Aorta (tissue), 5 donors: ENCODE results near the gene ZNF761. TPM values are rescaled to one million over a fixed set of nuclear protein-coding genes. Genes with fewer than 3 reads are reported as not detected.
"Not testable (repeated sequence)": the region's sequence is repeated elsewhere in the genome, so short reads cannot be mapped to it uniquely, and the experiment has no call there.

ENCODE experiments used
- ATAC-seq: fragments of 200-7000 bp; cut with Tn5 transposase; one replicate; pipeline ENCODE4 v1.9.1; 2022; ENCODE audit warnings: moderate library complexity; ENCODE audit not compliant: low FRiP score
- DNase-seq, 2 donors: peaks; one replicate each; pipeline ENCODE4 v3.0.0-alpha.2; 2020
- H3K27ac ChIP-seq, 2 donors: one replicate each; pipeline ENCODE4 v1.5.1; 2013; ENCODE audit warnings: low read length in 2 of 2, mild to moderate bottlenecking in 2 of 2, moderate library complexity in 2 of 2, control low read depth in 1 of 2, inconsistent platforms in 1 of 2, low read depth in 1 of 2
- H3K27me3 ChIP-seq, 2 donors: one replicate each; pipeline ENCODE4 v1.6.1; 2013; ENCODE audit warnings: control low read depth in 1 of 2, low read length in 1 of 2, mild to moderate bottlenecking in 1 of 2, moderate library complexity in 1 of 2; ENCODE audit not compliant: insufficient read depth in 2 of 2, control insufficient read depth in 1 of 2
- H3K36me3 ChIP-seq, 2 donors: one replicate each; pipeline ENCODE4 v1.6.1; 2013; ENCODE audit warnings: control low read depth in 1 of 2, low read length in 1 of 2, mild to moderate bottlenecking in 1 of 2; ENCODE audit not compliant: insufficient read depth in 2 of 2, control insufficient read depth in 1 of 2
- H3K4me1 ChIP-seq, 2 donors: one replicate each; pipeline ENCODE4 v1.6.1; 2013; ENCODE audit warnings: low read length in 2 of 2, control low read depth in 1 of 2, mild to moderate bottlenecking in 1 of 2, moderate library complexity in 1 of 2; ENCODE audit not compliant: insufficient read depth in 2 of 2, control insufficient read depth in 1 of 2
- H3K4me3 ChIP-seq, 2 donors: one replicate each; pipeline ENCODE4 v1.5.1; 2013; ENCODE audit warnings: low read length in 2 of 2, control low read depth in 1 of 2, mild to moderate bottlenecking in 1 of 2
- H3K9me3 ChIP-seq: one replicate; pipeline ENCODE4 v1.6.1; 2013; ENCODE audit warnings: mild to moderate bottlenecking, low read length; ENCODE audit not compliant: control insufficient read depth
- whole genome bisulfite sequencing, 2 donors: extraction: QIAGEN DNeasy Blood & Tissue Kit; methylation state at CpG; one replicate each; pipeline ENCODE4 v1.1.7; 2013; 5-methylcytosine and 5-hydroxymethylcytosine counted together
- intact Hi-C, 2 donors: fragments of 100-400 bp; cut with DNase I; formaldehyde crosslinking; loops; one replicate each; pipeline versions ENCODE4 v1.14.2 to v1.15.0; 2022
- polyA plus RNA-seq, 2 donors: library from polyadenylated mRNA; stranded (reverse); fragments of 200-250 nt; gene quantifications; one replicate each; pipeline ENCODE4 v1.2.3, GENCODE V29; 2013
- total RNA-seq, 2 donors: library from RNA; stranded (reverse); fragmentation: NEBNext Ultra II Directional; extraction: Animal tissue kit (Norgen Biotek cat#: 25700); gene quantifications; one replicate each; pipeline ENCODE4 v1.2.1, GENCODE V29; 2021
- donor health status: healthy with polysubstance abuse.
- donor health status: Bipolar disorder and iron deficiency.
- donor health status: DM: no; HTN: no; CAD: no.
- donor health status: DM: no; HTN: no; CAD: no.
- donor health status: DM: yes; HTN: yes; CAD: no.

ZNF761 gene
- total and polyA plus RNA-seq, 4 donors, result 4.5 to 10.2 (median 8.7) TPM

DNA sequence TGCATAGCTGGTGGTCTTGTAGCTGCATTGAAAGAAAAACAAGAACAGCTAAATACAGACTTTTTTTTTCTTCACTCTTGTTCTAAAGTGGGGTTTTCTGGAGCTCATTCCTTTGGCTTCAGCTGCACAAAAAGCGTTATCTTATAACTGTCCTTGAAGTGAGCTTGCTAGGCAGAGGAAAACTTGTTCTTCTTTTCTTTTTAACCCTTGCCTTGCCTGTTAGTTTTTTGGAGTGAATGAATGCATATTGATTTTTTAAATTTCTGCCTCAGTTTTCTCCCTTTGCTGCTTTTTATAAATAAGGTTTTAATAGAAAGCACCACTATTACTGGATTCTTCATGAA, 35.3 kb upstream of the ZNF761 start:
- H3K9me3 ChIP-seq, result no peaks in the 10 kb centered on the region
- ATAC-seq (no peak), DNase-seq (no peak)
- 6 to 8% methylated on average over 1 of the region's 1 CpG for WGBS, 2 donors
- no peaks in the 10 kb centered on the region for H3K4me1 ChIP-seq
- H3K36me3 ChIP-seq, result peaks cover 5 to 7% of the 10 kb centered on the region in 2 donors
- no peak overlapping the region for H3K4me3 ChIP-seq
- intact Hi-C loops, result no loop called here
- H3K27ac ChIP-seq, result no peak overlapping the region
- H3K27me3 ChIP-seq, result no peaks in the 10 kb centered on the region

DNA sequence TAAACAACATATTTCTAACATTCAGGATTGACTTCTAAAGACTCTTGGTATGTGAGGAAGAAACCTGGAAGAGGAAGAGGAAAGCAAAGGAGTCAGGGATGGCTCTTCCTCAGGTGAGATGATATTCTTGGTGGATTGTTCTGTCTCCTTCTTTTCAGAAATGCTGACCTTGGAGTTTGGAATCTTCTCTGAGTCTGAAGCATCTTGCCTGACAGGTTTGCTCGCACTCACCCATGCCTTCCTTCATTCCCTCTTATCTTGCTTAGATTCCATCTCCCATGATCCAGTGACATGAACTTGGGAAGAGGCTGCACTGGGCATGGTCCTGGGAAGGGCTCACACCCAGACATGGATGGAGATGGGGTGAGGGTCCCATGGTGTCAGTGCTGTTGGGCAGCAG, 33.9 kb upstream of the ZNF761 start:
- H3K27ac ChIP-seq, intact Hi-C loops, H3K27me3 ChIP-seq, H3K9me3 ChIP-seq, H3K4me1 ChIP-seq, H3K4me3 ChIP-seq, DNase-seq, ATAC-seq, H3K36me3 ChIP-seq: not testable (repeated sequence)
- WGBS, 2 donors, result 92 to 95% methylated on average over 1 of the region's 1 CpG

DNA sequence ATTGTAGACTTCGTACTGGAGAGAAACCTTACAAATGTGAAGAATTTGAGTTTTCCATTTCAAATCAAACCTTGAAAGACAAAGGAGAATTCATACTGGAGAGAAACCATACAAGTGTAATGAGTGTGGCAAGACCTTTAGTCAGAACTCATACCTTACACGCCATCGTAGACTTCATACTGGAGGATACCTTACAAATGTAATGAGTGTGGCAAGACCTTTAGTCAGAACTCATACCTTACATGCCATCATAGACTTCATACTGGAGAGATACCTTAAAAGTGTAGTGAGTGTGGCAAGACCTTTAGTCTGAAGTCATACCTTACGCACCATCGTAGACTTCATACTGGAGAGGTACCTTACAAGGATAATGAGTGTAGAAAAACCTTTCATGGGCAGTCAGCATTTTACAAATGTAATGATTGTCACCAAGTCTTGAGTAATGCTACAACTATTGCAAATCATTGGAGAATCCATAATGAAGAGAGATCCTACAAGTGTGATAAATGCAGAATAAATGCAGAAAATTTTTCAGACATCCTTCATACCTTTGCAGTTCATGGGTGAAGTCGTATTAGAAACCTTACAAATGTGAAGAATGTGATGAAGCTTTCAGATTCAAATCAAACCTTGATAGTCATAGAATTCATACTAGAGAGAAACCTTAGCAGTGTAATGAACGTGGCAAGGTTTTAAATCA, 22.1 kb upstream of the ZNF761 start:
- Histone ChIP-seq H3K27ac (no peak overlapping the region), H3K36me3 (peaks cover 10 to 14% of the 10 kb centered on the region in 2 donors), H3K27me3 (no peaks in the 10 kb centered on the region), H3K9me3 (peaks cover 20% of the 10 kb centered on the region), H3K4me3 (no peak overlapping the region), H3K4me1 (no peaks in the 10 kb centered on the region)
- ATAC-seq, result no peak
- intact Hi-C loops, result no loop called here
- DNase-seq, result no peak
- WGBS, 2 donors, result 89 to 91% methylated on average over 7 of the region's 7 CpGs

DNA sequence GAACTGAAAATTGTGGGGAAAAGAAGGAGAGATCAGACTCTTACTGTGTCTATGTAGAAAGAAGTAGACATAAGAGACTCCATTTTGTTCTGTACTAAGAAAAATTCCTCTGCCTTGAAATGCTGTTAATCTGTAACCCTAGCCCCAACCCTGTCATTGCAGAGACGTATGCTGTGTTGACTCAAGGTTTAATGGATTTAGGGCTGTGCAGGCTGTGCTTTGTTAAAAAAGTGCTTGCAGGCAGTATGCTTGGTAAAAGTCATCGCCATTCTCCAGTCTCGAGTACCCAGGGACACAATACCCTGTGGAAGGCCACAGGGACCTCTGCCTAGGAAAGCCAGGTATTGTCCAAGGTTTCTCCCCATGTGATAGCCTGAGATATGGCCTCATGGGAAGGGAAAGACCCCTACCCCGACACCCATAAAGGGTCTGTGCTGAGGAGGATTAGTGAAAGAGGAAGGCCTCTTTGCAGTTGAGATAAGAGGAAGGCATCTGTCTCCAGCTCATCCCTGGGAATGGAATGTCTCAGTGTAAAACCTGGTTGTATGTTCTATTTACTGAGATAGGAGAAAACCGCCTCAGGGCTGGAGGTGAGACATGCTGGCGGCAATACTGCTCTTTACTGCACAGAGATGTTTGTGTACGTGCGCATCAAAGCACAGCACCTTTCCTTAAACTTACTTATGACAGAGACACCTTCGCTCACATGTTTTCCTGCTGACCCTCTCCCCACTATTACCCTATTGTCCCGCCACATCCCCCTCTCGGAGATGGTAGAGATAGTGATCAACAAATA, 11.1 kb upstream of the ZNF761 start:
- DNase-seq, result not testable (repeated sequence)
- 56 to 61% methylated on average over 11 of the region's 11 CpGs for WGBS, 2 donors
- intact Hi-C loops, result loop anchor here (5.0 to 10.0 kb wide), 2 partner anchors 94 to 327 kb away; no protein-coding TSS in a partner anchor

DNA sequence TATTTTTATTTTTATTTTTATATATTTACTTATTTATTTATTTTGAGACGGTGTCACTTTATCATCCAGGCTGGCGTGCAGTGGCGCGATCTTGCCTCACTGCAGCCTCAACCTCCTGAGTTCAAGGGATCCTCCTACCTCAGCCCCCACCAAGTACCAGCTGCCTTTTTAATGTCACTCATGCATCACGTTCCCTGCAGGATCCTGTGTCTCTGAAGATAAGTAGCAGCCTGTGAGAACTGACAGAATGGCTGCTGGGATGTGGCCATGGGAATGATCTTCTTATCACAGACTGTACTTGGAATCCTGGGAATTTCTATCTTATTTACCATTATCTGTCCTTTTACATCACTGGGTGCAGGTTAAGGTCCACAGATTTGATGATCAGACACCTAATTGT, 9.2 kb upstream of the ZNF761 start:
- Histone ChIP-seq H3K4me3 (no peak overlapping the region), H3K27me3 (no peaks in the 10 kb centered on the region), H3K4me1 (no peaks in the 10 kb centered on the region), H3K9me3 (no peaks in the 10 kb centered on the region), H3K27ac (no peak overlapping the region), H3K36me3 (no peaks in the 10 kb centered on the region)
- ATAC-seq (no peak), DNase-seq (no peak)
- WGBS, 2 donors, result 78% methylated on average over 5 of the region's 5 CpGs
- intact Hi-C loops, result loop anchor here (5.0 to 10.0 kb wide), 2 partner anchors 92 to 325 kb away; no protein-coding TSS in a partner anchor

More for the DNA sequence above, 11.1 kb upstream of the ZNF761 start:
- ATAC-seq, H3K36me3 ChIP-seq, H3K27me3 ChIP-seq, H3K4me1 ChIP-seq, H3K9me3 ChIP-seq, H3K27ac ChIP-seq, H3K4me3 ChIP-seq: not testable (repeated sequence)

DNA sequence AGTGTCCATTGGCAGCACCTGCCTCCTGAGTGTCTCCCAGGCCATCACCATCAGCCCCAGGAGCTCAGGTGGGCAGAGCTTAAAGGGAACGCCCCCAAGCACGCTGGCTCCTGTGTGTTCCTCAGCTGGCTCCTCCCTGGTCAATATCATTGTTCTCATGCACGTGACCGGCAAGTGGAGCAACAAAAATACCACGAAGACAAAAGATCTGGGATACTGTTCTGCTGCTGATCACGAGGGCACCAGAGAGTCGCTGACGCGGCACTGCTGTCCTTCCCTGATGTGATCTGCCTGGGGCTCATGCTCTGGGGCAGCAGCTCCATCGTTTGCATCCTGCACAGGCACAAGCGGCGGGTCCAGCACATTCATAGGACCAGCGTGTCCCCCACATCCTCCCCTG, 8.7 kb upstream of the ZNF761 start:
- H3K4me3 ChIP-seq, H3K4me1 ChIP-seq, H3K27me3 ChIP-seq, H3K36me3 ChIP-seq, DNase-seq, H3K9me3 ChIP-seq, H3K27ac ChIP-seq: not testable (repeated sequence)
- ATAC-seq, result peak; percentile 36
- 12 to 14% methylated on average over 7 to 8 of the region's 13 CpGs for WGBS, 2 donors
- intact Hi-C loops, result loop anchor here (5.0 to 10.0 kb wide), 2 partner anchors 92 to 324 kb away; no protein-coding TSS in a partner anchor

DNA sequence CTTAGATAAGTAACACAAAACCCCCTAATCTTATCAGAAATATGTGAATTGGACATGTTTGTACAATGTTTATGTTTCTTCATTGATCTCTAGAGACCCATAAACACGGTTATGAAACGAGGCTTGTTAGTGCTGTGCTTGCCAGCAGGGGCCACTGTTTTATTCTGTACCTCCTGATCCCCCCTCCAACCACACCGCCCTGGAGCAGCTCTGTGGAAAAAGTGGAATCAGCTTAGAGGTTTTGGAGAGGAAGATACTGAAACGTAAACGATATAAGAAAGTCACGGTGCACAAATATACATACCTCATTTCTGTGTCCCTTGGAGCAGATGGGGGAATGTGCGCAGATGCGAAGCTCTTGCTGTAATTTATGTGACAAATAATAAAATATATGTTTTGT, 8.1 kb upstream of the ZNF761 start:
- ATAC-seq, result peak; percentile 76
- not testable (repeated sequence) for H3K9me3 ChIP-seq, H3K4me1 ChIP-seq, H3K4me3 ChIP-seq, H3K27me3 ChIP-seq, H3K27ac ChIP-seq, DNase-seq, H3K36me3 ChIP-seq
- 36 to 41% methylated on average over 8 of the region's 8 CpGs for WGBS, 2 donors
- intact Hi-C loops, result loop anchor here (5.0 to 10.0 kb wide), 2 partner anchors 91 to 324 kb away; no protein-coding TSS in a partner anchor

DNA sequence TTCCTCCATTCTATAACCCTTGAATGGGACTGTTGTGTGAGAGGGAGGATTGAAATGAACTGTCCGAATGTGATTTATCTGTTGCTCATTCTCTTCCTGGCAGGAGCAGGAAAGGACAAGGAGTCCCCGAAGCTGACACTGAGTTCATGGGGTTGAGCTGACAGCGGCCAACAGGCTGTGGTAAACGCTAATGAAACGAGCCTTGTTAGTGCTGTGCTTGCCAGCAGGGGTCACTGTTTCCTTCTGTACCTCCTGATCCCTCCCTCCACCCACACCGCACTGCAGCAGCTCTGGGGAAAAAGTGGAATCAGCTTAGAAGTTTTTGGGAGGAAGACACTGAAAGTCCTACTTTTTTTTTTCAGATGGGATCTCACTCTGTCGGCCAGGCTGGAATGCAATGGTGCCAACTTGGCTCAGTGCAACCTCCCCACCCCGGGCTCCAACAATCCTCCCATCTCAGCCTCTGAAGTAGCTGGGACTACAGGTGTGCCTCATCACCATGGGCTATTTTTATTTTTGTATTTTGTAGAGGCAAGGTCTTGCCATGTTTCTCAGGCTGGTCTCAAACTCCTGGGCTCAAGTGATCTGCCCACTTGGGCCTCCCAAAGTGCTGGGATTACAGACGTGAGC, 6.7 kb upstream of the ZNF761 start:
- intact Hi-C loops, result loop anchor here (5.0 to 10.0 kb wide), 2 partner anchors 90 to 322 kb away; no protein-coding TSS in a partner anchor
- no peaks in the 10 kb centered on the region for H3K36me3 ChIP-seq
- H3K9me3 ChIP-seq, result no peaks in the 10 kb centered on the region
- ATAC-seq, result peak; percentile 91
- no peaks in the 10 kb centered on the region for H3K4me1 ChIP-seq
- WGBS, 2 donors, result 19 to 21% methylated on average over 9 of the region's 9 CpGs
- peak; percentile 83 to 85 for DNase-seq
- H3K4me3 ChIP-seq, result no peak overlapping the region
- H3K27ac ChIP-seq, result no peak overlapping the region
- H3K27me3 ChIP-seq, result no peaks in the 10 kb centered on the region
